Measurements from ENCODE around the gene KIF18B. TPM values are rescaled to one million over a fixed set of nuclear protein-coding genes. Genes with fewer than 3 reads are reported as not detected.

KIF18B gene
- total RNA-seq, 1 experiment from 2014 or later = 82.2 TPM

- CTCF ChIA-PET = interaction anchor here (0.5 to 5.5 kb wide), 39 partner anchors 9 to 702 kb away, joined by 3 to 117 read pairs (median 4); partner anchors contain the start of genes ACBD4, DCAKD, EFTUD2 and KIF18B
- Mint-ChIP-seq H3K4me3 (peak within 1 kb of the TSS; percentile 92), H3K9me3 (no peaks in the 10 kb centered on the region), H3K36me3 (no peaks in the 10 kb centered on the region), H3K27ac (peak within 1 kb of the TSS; percentile 87), H3K27me3 (ENCODE audit: low read depth) (peaks cover 69% of the 10 kb centered on the region), H3K4me1 (peaks cover 36% of the 10 kb centered on the region)
- TF ChIP-seq CBFB (CRISPR knock-in tag; IDR thresholded peaks at IDR 0.05; ENCODE audit: low read depth) (no peak), SP1 (CRISPR knock-in tag; conservative IDR thresholded peaks at IDR 0.05) (peak; percentile 87), STAT6 (CRISPR knock-in tag; conservative IDR thresholded peaks at IDR 0.05; ENCODE audit: low read depth) (no peak), E2F5 (CRISPR knock-in tag; IDR thresholded peaks at IDR 0.05) (peak; percentile 63; the same call in 1 of the 2 replicates), ZNF423 (CRISPR knock-in tag; IDR thresholded peaks at IDR 0.05) (0 out of 2 replicates have a peak, but pooled peaks have one; percentile 4), ZNF263 (CRISPR knock-in tag; IDR thresholded peaks at IDR 0.05; ENCODE audit: low read depth) (peak; percentile 18; the same call in 1 of the 2 replicates), NFE2L1 (CRISPR knock-in tag; IDR thresholded peaks at IDR 0.05) (peak; percentile 34; the same call in 1 of the 2 replicates), FOXP1 (CRISPR knock-in tag; IDR thresholded peaks at IDR 0.05; ENCODE audit: borderline replicate concordance) (0 out of 2 replicates have a peak, but pooled peaks have one; percentile 35), SMAD3 (CRISPR knock-in tag; IDR thresholded peaks at IDR 0.05; ENCODE audit: borderline replicate concordance) (peak; percentile 68; the same call in 1 of the 2 replicates), MYBL2 (CRISPR knock-in tag; IDR thresholded peaks at IDR 0.05) (0 out of 2 replicates have a peak, but pooled peaks have one; percentile 27)
- POLR2A ChIA-PET = interaction anchor here (1.3 to 2.0 kb wide), 2 partner anchors 9 to 19 kb away, joined by 3 to 8 read pairs; no protein-coding TSS in a partner anchor
- ATAC-seq (peak; percentile 78), DNase-seq (ENCODE audit: low spot score) (peak; percentile 97)
Observed at GRCh38 chr17:44968225-44969143, 20.9 kb upstream of the KIF18B start, which contains the start of gene C1QL1. C1QL1 (minus strand) TSS chr17:44968303; CDS start chr17:44968048, 255 bp downstream.

- ChIA-PET POLR2A (interaction anchor here (2.0 kb wide), 1 partner anchor 20 kb away, joined by 8 read pairs; no protein-coding TSS in a partner anchor), CTCF (interaction anchor here (0.5 to 5.5 kb wide), 30 partner anchors 8 to 702 kb away, joined by 3 to 117 read pairs (median 6); partner anchors contain the start of genes ACBD4, DCAKD and KIF18B)
- ATAC-seq (no peak), DNase-seq (ENCODE audit: low spot score) (no peak)
- H3K36me3 Mint-ChIP-seq = no peaks in the 10 kb centered on the region
- H3K27ac Mint-ChIP-seq = no peak overlapping the region
- no peaks in the 10 kb centered on the region for H3K9me3 Mint-ChIP-seq
- H3K4me3 Mint-ChIP-seq = no peak overlapping the region
- TF ChIP-seq TEAD4 (CRISPR knock-in tag; IDR thresholded peaks at IDR 0.05) (no peak), E2F1 (CRISPR knock-in tag; IDR thresholded peaks at IDR 0.05) (no peak), FOXJ3 (CRISPR knock-in tag; IDR thresholded peaks at IDR 0.05; ENCODE audit: borderline replicate concordance) (no peak), ZMAT4 (CRISPR knock-in tag; IDR thresholded peaks at IDR 0.05) (no peak), ATF2 (CRISPR knock-in tag; IDR thresholded peaks at IDR 0.05; ENCODE audit: borderline replicate concordance, low read depth) (no peak), NR2C2 (CRISPR knock-in tag; IDR thresholded peaks at IDR 0.05) (no peak), CBFB (CRISPR knock-in tag; IDR thresholded peaks at IDR 0.05; ENCODE audit: low read depth) (no peak), JUN (CRISPR knock-in tag; IDR thresholded peaks at IDR 0.05) (no peak), ZNF219 (CRISPR knock-in tag; IDR thresholded peaks at IDR 0.05; ENCODE audit: borderline replicate concordance) (no peak), RELA (CRISPR knock-in tag; IDR thresholded peaks at IDR 0.05; ENCODE audit: borderline replicate concordance) (no peak), IRF2 (CRISPR knock-in tag; IDR thresholded peaks at IDR 0.05; ENCODE audit: borderline replicate concordance, low read depth) (no peak)
- H3K4me1 Mint-ChIP-seq = peaks cover 35% of the 10 kb centered on the region
- peaks cover 75% of the 10 kb centered on the region for H3K27me3 Mint-ChIP-seq (ENCODE audit: low read depth)
Observed at GRCh38 chr17:44967907-44968224, 20.3 kb upstream of the KIF18B start.
